NT2/D1 (cell line): ENCODE results near the gene CP.

Source experiments
- DNase-seq: peaks from one replicate; pipeline ENCODE4 v3.0.0-alpha.2; 2011; ENCODE audit warnings: low read depth, low spot score
- H3K27me3 ChIP-seq: 2 replicates; pipeline ENCODE4 v1.6.0; 2011; ENCODE audit warnings: mild to moderate bottlenecking; ENCODE audit not compliant: insufficient read length, insufficient read depth
- H3K36me3 ChIP-seq: 2 replicates; pipeline ENCODE4 v1.6.1; 2011; ENCODE audit warnings: mild to moderate bottlenecking, low read length, mixed read lengths; ENCODE audit not compliant: insufficient read depth, insufficient read length
- H3K4me1 ChIP-seq: 2 replicates; pipeline ENCODE4 v1.5.1; 2011; ENCODE audit not compliant: insufficient read depth, insufficient read length
- H3K4me3 ChIP-seq: 2 replicates; pipeline ENCODE4 v1.5.1; 2011; ENCODE audit warnings: low read depth; ENCODE audit not compliant: insufficient read length
- H3K9ac ChIP-seq: 2 replicates; pipeline ENCODE4 v1.6.0; 2011; ENCODE audit warnings: low read depth; ENCODE audit not compliant: insufficient read length
- H3K9me3 ChIP-seq: 2 replicates; pipeline ENCODE4 v1.5.1; 2011; ENCODE audit warnings: mild to moderate bottlenecking, low read length; ENCODE audit not compliant: insufficient read depth
- SUZ12 ChIP-seq: IDR thresholded peaks from 2 replicates; pipeline ENCODE4 v1.6.1; 2011; ENCODE audit not compliant: insufficient read length, insufficient read depth; ENCODE audit errors: extremely low read depth
- YY1 ChIP-seq: IDR thresholded peaks from 2 replicates; pipeline ENCODE4 v1.6.1; 2011; ENCODE audit not compliant: insufficient read length, insufficient read depth
- ZNF274 ChIP-seq: IDR thresholded peaks from 2 replicates; pipeline ENCODE4 v1.6.1; 2011; ENCODE audit warnings: mild to moderate bottlenecking, low read depth, low read length

The CP gene

DNA sequence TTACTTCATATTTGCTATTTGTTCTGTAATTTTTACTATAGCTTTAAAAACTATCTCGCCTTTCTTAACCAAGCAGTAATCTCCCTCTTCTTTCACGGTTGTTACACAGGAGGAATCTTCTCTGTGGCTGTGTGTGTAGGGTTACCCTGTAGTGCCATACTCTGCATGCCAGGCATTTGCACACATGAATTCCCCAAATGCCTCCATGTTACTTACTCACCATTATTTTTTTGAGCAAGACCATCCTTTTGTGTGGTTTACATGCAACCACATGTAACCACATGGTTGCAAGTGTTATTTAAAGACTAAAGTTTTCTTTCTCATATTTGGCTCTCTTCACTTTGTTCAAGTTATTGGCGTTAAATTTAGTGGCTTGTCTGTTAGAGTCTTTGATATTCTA lies 46.7 kb downstream of the CP start:
- no peak for DNase-seq
- H3K27me3 ChIP-seq = no peaks in the 10 kb centered on the region
- no peaks in the 10 kb centered on the region for H3K4me1 ChIP-seq
- H3K36me3 ChIP-seq = peaks cover 50% of the 10 kb centered on the region
- peaks cover 26% of the 10 kb centered on the region for H3K9me3 ChIP-seq
- H3K9ac ChIP-seq = no peak overlapping the region
- H3K4me3 ChIP-seq = no peak overlapping the region
- TF ChIP-seq SUZ12 (no peak), ZNF274 (no peak), YY1 (no peak)

GRCh38 chr3:149170672-149171071 lies 51.0 kb downstream of the CP start:
- no peak overlapping the region for H3K4me3 ChIP-seq
- DNase-seq = no peak
- no peak overlapping the region for H3K9ac ChIP-seq
- peaks cover 66% of the 10 kb centered on the region for H3K36me3 ChIP-seq
- H3K9me3 ChIP-seq = 0 out of 2 replicates have a peak, but pooled peaks cover 2% of the 10 kb centered on the region
- no peaks in the 10 kb centered on the region for H3K4me1 ChIP-seq
- H3K27me3 ChIP-seq = no peaks in the 10 kb centered on the region
- TF ChIP-seq YY1 = no peak
- TF ChIP-seq ZNF274 = no peak
- no peak for TF ChIP-seq SUZ12

- Histone ChIP-seq H3K9me3 (no peaks in the 10 kb centered on the region), H3K4me1 (no peaks in the 10 kb centered on the region), H3K27me3 (no peaks in the 10 kb centered on the region), H3K4me3 (no peak overlapping the region), H3K36me3 (peaks cover 79% of the 10 kb centered on the region), H3K9ac (no peak overlapping the region)
- TF ChIP-seq SUZ12 = no peak
- no peak for TF ChIP-seq YY1
- no peak for TF ChIP-seq ZNF274
- no peak for DNase-seq
Measured at GRCh38 chr3:149167898-149168297, 53.7 kb downstream of the CP start.

DNA sequence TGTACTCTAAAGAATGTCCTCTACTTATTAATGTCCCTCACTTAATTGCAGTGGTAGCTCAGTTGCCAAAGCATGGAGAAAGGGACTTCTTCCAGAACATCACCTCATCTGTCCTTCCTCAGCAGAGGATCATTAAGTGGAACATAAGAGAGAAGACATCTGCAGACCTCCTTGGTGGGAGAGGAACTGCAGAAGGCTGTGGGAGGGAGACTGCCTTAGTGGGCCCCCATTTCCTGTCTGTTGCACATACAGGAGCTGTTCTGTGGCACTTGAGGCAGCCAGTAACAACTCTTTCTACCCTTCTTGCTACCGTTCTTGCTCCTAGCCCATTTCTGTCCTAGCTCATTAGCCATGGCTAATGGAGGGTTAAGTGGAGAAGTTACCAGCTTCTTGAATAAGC lies 58.6 kb downstream of the CP start:
- Histone ChIP-seq H3K9ac (no peak overlapping the region), H3K4me3 (no peak overlapping the region), H3K27me3 (no peaks in the 10 kb centered on the region), H3K4me1 (no peaks in the 10 kb centered on the region), H3K9me3 (no peaks in the 10 kb centered on the region), H3K36me3 (peaks cover 86% of the 10 kb centered on the region)
- DNase-seq = no peak
- TF ChIP-seq YY1 = no peak
- TF ChIP-seq ZNF274 = no peak
- TF ChIP-seq SUZ12 = no peak

DNA sequence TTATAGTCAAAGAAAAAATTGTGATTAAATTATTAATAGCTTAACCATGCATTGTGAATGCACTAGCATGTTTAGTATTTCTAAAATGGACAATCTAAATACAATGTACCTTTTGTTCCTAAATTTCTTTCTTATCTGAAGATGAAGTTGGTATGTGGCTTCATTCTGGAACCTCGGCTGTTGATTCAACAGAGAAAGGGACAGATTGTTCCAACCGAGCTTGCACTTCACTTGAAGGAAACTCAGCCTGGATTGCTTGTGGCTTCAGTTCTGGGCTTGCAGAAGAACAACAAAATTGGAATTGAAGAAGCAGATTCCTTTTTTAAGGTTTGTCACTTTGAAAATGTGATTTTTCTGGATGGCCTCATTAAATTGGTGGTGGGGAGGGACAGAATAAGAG lies 59.6 kb downstream of the CP start:
- TF ChIP-seq ZNF274 (no peak), SUZ12 (no peak), YY1 (no peak)
- peaks cover 85% of the 10 kb centered on the region for H3K36me3 ChIP-seq
- no peaks in the 10 kb centered on the region for H3K4me1 ChIP-seq

DNA sequence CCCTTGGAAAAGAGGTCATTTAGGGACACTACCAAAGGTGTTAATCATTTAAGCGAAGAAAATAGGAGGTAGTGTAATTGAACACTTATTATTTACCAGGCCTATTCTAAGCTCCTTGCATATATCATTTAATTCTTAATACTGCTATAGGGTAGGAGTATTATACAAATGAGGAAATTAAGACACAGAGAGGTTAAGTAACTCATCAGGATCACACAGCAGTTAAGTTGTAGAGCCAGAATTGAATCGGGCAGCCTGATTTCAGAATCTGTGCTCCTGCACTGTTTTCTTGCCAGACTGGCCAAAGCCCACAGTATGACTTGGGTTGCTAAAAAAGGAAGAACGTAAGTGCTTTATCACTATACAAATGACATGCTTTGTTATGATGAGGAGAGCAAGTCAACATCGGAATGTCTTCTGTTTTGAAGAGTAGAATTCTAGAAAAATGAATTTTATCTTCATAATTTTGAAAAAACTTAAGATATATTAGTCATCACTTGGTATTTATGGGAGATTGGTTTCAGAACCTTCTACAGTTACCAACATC lies 60.8 kb downstream of the CP start:
- peaks cover 88% of the 10 kb centered on the region for H3K36me3 ChIP-seq
- H3K4me1 ChIP-seq = no peaks in the 10 kb centered on the region
- no peaks in the 10 kb centered on the region for H3K27me3 ChIP-seq
- no peak for DNase-seq
- TF ChIP-seq YY1 = no peak
- no peak for TF ChIP-seq SUZ12
- TF ChIP-seq ZNF274 = no peak
- H3K9ac ChIP-seq = no peak overlapping the region
- H3K9me3 ChIP-seq = no peaks in the 10 kb centered on the region
- H3K4me3 ChIP-seq = no peak overlapping the region

More for the DNA sequence above, 59.6 kb downstream of the CP start:
- Histone ChIP-seq H3K9ac (no peak overlapping the region), H3K9me3 (no peaks in the 10 kb centered on the region), H3K4me3 (no peak overlapping the region), H3K27me3 (no peaks in the 10 kb centered on the region)
- no peak for DNase-seq

- H3K36me3 ChIP-seq = peaks cover 69% of the 10 kb centered on the region
- no peaks in the 10 kb centered on the region for H3K27me3 ChIP-seq
- peaks cover 3% of the 10 kb centered on the region for H3K4me1 ChIP-seq
- DNase-seq = no peak
- no peak overlapping the region for H3K4me3 ChIP-seq
- no peaks in the 10 kb centered on the region for H3K9me3 ChIP-seq
- no peak overlapping the region for H3K9ac ChIP-seq
- TF ChIP-seq YY1 (no peak), SUZ12 (no peak), ZNF274 (no peak)
Measured at GRCh38 chr3:149153402-149153801, 68.2 kb downstream of the CP start.

GRCh38 chr3:149152420-149152819 lies 69.2 kb downstream of the CP start:
- DNase-seq = no peak
- TF ChIP-seq SUZ12 (no peak), YY1 (no peak), ZNF274 (no peak)
- Histone ChIP-seq H3K9ac (no peak overlapping the region), H3K4me3 (no peak overlapping the region), H3K4me1 (peaks cover 3% of the 10 kb centered on the region), H3K9me3 (no peaks in the 10 kb centered on the region), H3K36me3 (peaks cover 60% of the 10 kb centered on the region), H3K27me3 (no peaks in the 10 kb centered on the region)
